Myocyte (in vitro differentiated cells): ENCODE data around the gene GDI2. TPM values are rescaled to one million over a fixed set of nuclear protein-coding genes. Genes with fewer than 3 reads are reported as not detected.
"Not testable (repeated sequence)": the region's sequence is repeated elsewhere in the genome, so short reads cannot be mapped to it uniquely, and the experiment has no call there.

Experiments
- DNase-seq: peaks from one replicate; pipeline ENCODE4 v3.0.0-alpha.2; 2012; ENCODE audit warnings: low read depth
- total RNA-seq: library from RNA; depleted of rRNA; stranded (reverse); fragments of >200 nt; gene quantifications from 2 replicates; pipeline ENCODE4 v1.2.3, GENCODE V29; 2014

GDI2 gene
- total RNA-seq, 1 donor from 2014 or later: 222 TPM

GRCh38 chr10:5828725-5829124 is 15.5 kb upstream of the GDI2 start:
- DNase-seq: no peak

- no peak for DNase-seq
Observed at GRCh38 chr10:5827841-5828240, 14.6 kb upstream of the GDI2 start.

GRCh38 chr10:5826511-5826910 is 13.3 kb upstream of the GDI2 start:
- DNase-seq: not testable (repeated sequence)

DNA sequence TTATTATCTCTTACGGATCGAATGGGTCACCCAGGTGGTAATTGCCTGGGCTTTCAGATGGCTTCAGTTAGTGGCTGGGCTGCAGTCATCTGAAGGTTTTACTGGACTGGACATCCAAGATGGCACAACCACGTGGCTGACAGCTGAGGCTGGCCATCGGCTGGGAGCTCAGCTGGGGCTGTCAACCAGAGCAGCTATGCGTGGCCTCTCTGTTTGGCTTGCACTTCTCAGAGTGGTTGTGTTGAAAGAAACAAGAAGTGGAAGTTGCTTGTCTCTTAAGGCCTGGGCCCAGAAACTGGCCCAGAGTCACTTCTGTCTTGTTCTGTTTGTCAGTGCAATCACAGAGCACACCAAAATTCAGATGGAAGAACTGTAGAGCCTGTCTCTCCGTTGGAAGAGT is 5.7 kb upstream of the GDI2 start:
- DNase-seq: peak; percentile 73

GRCh38 chr10:5818048-5818331 is 4.8 kb upstream of the GDI2 start:
- no peak for DNase-seq

DNA sequence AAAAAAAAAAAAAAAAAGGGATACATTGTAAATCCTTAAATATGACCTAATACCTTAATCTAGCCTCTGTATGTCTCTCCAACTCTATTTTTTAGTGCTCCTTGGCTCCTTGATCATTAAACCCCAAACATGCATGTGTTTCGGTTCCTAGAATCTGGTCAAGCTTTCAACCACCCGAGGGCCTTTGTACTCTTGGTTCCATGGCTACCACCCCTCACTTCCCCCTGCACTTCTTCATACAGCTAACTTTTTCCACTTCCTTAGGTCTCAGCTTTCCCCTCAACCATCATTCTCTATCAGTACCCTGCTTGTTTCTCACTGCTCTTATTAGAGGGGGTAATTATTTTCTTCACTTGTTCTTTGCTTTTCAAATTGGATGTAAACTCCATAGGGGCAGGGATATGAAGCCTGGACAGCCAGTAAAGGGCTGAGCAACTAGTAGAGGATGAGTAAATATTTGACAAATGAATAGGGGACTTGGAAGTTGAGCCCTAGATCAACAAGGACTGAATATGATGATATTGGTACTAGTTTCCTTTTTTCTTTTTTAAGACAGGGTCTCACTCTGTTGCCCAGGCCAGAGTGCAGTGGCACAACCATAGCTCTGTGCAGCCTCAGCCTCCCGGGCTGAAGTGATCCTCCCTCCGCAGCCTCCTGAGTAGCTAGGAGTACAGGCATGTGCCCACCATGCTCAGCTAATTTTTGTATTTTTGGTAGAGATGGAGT is 4.3 kb upstream of the GDI2 start:
- DNase-seq: no peak

GRCh38 chr10:5816170-5816569 is 2.9 kb upstream of the GDI2 start:
- no peak for DNase-seq

GRCh38 chr10:5814110-5815107 is 1.2 kb upstream of the GDI2 start:
- DNase-seq: no peak

- DNase-seq: no peak
Observed at GRCh38 chr10:5813091-5813340, 218 bp downstream of the GDI2 start.

GRCh38 chr10:5812283-5813090 is 747 bp downstream of the GDI2 start:
- peak; percentile 53 for DNase-seq

GRCh38 chr10:5811387-5811821 is 1.8 kb downstream of the GDI2 start:
- DNase-seq: peak; percentile 47

- no peak for DNase-seq
Observed at GRCh38 chr10:5810225-5810624, 3.0 kb downstream of the GDI2 start.

DNA sequence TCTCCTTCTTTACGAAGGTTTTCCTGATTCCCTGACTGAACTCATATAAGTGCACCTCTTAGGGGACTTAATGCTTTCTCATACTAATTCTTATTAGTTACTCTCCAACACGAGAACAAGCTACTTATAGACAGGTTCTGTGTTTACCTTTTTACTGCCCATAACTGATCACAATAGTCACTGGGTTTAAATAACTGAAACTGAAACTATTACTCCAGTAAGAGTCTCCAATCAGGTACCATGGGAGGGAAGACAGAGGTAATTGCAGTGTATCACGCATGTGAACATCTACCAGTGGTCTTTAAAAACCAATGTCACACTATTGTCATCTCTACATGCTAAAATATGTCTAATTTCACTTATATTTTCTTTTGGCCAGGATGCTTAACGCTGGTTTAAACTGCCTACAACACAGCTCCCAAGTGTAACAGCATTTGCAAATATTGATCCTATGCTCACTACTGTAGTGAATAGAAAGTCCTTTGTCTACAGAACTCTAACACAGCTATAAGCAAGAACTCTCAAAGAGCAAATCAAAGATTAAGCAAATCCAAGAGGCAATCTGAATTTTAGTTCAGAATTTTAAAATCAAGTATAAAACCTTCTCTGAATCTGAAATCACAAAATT is 3.6 kb downstream of the GDI2 start:
- DNase-seq: no peak

DNA sequence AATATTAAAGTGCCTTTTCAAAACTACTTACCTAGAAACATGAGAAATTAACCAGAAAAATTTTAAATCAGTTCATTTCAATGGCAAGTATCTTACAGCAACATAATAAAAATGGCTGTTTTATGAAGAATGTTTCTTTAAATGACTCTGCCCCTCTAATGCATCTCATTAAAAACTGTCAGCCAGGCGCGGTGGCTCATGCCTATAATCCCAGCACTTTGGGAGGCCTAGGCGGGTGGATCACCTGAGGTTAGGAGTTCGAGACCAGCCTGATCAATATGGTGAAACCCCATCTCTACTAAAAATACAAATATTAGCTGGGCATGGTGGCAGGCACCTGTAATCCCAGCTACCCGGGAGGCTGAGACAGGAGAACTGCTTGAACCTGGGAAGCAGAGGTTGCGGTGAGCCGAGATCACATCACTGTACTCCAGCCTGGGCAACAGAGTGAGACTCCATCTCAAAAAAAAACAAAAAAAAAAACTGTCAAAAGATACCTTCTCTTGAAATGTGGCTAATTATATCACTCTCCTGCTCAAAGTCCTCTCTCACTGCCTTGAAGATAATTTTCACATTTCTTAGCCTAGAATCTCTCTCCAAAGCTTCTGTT is 4.3 kb downstream of the GDI2 start:
- not testable (repeated sequence) for DNase-seq

GRCh38 chr10:5806745-5807144 is 6.5 kb downstream of the GDI2 start:
- peak; percentile 25 for DNase-seq

GRCh38 chr10:5805711-5806110 is 7.5 kb downstream of the GDI2 start:
- no peak for DNase-seq

DNA sequence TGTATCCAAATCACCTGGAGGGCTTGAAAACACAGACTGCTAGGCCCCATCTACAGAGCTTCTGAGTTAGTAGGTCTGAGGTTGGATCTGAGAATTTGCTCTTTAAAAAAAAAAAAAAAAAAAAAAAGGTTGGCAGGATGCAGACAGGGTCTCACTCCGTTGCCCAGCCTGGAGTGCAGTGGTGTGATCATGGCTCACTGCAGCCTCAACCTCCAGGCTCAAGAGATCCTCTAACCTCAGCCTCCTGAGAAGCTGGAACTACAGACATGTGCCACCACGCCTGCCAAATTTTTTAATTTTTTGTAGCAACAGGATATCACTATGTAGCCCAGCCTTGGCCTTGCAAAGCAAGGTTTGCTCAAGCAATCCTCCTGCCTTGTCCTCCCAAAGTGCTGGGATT is 8.0 kb downstream of the GDI2 start:
- no peak for DNase-seq

DNA sequence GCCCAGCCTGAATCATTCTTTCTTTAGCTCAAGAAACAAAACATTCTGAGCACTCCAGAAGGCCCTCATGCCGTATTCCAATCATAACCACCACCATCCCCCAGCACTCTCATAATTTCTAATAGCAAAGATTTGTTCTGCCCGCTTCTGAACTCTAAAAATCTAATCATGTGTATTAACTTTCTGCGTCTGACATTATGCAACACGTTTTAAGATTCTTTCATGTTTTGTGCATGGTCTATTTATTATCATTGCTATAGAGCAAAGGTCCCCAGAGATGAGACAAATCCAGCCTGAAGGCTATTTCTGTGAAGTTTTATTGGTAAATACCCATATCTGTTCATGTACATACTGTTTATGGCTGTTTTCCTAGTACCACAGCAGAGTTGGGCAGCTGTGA is 8.8 kb downstream of the GDI2 start:
- no peak for DNase-seq

DNA sequence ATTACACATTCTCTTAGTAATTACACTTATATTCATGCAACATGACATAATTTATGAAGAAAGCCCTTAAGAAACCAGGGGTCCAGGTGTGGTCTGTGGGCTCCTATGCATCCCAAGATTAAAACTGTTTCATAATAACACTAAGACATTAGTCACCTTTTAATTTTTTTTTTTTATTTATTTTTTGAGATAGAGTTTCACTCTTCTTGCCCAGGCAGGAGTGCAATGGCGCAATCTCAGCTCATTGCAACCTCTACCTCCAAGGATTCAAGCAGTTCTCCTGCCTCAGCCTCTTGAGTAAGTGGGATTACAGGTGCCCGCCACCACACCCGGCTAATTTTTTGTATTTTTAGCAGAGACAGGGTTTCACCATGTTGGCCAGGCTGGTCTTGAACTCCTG is 12.5 kb downstream of the GDI2 start:
- DNase-seq: no peak

- no peak for DNase-seq
Observed at GRCh38 chr10:5794236-5794635, 19.0 kb downstream of the GDI2 start.

DNA sequence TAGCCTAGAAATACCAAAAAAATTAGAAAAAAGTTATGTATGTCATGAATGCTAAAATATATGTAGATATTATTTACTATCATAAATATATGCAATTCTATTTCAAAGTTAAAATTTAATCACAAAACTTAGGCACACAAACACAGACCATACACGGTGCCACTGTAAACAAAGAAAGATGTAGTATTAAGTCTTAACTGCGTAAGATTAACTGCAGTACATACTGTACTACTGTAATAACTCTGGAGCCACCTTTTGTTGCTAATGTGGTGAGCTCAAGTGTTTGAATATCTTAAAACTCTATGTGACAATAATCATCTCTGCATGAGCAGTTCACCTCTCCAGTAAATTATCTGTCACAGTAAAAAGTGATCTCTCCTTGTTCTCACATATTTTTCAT is 23.6 kb downstream of the GDI2 start:
- DNase-seq: no peak
